Measurements from ENCODE around the gene FHOD3.

The FHOD3 gene

DNA sequence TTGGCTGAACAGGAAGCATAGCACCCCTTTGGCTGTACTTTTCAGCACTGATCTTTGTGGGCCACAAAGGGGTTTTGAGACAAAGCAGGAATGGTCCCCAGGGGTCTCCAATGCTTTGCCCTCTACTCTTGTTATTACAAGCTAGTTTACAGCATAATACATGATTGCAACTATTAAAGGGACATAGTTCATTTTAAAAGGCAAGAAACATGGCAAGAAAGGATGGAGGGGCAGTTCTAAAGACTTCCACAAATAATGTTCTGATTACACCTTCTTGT lies 196.6 kb downstream of the FHOD3 start:
- DNase-seq (ENCODE audit: low read depth in 1 of 2, low spot score in 1 of 2), result no peak
- TF ChIP-seq GABPA (IDR thresholded peaks at IDR 0.05; ENCODE audit: low read depth) (no peak), SPI1 (IDR thresholded peaks at IDR 0.05; ENCODE audit: borderline replicate concordance, low read depth) (no peak), POLR2AphosphoS5 (IDR thresholded peaks at IDR 0.05; ENCODE audit: low read depth) (no peak)
- TF ChIP-seq, protein P1, sequence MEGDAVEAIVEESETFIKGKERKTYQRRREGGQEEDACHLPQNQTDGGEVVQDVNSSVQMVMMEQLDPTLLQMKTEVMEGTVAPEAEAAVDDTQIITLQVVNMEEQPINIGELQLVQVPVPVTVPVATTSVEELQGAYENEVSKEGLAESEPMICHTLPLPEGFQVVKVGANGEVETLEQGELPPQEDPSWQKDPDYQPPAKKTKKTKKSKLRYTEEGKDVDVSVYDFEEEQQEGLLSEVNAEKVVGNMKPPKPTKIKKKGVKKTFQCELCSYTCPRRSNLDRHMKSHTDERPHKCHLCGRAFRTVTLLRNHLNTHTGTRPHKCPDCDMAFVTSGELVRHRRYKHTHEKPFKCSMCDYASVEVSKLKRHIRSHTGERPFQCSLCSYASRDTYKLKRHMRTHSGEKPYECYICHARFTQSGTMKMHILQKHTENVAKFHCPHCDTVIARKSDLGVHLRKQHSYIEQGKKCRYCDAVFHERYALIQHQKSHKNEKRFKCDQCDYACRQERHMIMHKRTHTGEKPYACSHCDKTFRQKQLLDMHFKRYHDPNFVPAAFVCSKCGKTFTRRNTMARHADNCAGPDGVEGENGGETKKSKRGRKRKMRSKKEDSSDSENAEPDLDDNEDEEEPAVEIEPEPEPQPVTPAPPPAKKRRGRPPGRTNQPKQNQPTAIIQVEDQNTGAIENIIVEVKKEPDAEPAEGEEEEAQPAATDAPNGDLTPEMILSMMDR (IDR thresholded peaks at IDR 0.05; ENCODE audit: insufficient read depth, low read length), result no peak
- Histone ChIP-seq H3K4me3 (replicated peaks; ENCODE audit: insufficient read depth, low read length) (no peak overlapping the region), H3K27ac (replicated peaks) (no peak overlapping the region), H3K27me3 (ENCODE audit: insufficient read depth, poor library complexity, severe bottlenecking) (peaks cover 2% of the 10 kb centered on the region)

DNA sequence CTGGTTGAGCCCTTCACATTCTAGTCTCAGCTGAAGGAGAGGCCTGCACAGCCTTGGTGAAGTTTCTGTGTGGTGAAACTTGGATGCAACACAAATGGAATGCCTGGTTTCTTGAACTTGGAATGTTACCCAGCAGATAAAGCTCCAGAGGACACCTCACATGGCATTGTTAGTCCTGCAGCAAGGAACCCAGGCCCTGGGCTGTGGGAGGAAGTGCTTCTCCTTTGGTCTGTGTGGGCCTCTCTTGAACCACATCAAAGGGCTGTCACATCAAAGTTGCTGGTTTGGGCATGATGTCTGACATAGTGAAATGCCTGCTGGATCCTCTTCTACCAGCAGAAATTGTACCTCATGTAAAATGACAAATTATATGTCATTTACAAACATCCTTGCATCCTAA lies 198.5 kb downstream of the FHOD3 start:
- peaks cover 2% of the 10 kb centered on the region for H3K27me3 ChIP-seq (ENCODE audit: insufficient read depth, poor library complexity, severe bottlenecking)
- H3K27ac ChIP-seq (replicated peaks), result no peak overlapping the region
- H3K4me3 ChIP-seq (replicated peaks; ENCODE audit: insufficient read depth, low read length), result no peak overlapping the region
- no peak for DNase-seq (ENCODE audit: low read depth in 1 of 2, low spot score in 1 of 2)
- TF ChIP-seq, protein P2, sequence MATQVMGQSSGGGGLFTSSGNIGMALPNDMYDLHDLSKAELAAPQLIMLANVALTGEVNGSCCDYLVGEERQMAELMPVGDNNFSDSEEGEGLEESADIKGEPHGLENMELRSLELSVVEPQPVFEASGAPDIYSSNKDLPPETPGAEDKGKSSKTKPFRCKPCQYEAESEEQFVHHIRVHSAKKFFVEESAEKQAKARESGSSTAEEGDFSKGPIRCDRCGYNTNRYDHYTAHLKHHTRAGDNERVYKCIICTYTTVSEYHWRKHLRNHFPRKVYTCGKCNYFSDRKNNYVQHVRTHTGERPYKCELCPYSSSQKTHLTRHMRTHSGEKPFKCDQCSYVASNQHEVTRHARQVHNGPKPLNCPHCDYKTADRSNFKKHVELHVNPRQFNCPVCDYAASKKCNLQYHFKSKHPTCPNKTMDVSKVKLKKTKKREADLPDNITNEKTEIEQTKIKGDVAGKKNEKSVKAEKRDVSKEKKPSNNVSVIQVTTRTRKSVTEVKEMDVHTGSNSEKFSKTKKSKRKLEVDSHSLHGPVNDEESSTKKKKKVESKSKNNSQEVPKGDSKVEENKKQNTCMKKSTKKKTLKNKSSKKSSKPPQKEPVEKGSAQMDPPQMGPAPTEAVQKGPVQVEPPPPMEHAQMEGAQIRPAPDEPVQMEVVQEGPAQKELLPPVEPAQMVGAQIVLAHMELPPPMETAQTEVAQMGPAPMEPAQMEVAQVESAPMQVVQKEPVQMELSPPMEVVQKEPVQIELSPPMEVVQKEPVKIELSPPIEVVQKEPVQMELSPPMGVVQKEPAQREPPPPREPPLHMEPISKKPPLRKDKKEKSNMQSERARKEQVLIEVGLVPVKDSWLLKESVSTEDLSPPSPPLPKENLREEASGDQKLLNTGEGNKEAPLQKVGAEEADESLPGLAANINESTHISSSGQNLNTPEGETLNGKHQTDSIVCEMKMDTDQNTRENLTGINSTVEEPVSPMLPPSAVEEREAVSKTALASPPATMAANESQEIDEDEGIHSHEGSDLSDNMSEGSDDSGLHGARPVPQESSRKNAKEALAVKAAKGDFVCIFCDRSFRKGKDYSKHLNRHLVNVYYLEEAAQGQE (IDR thresholded peaks at IDR 0.05; ENCODE audit: insufficient replicate concordance, low read depth), result no peak
- no peak for TF ChIP-seq GABPA (IDR thresholded peaks at IDR 0.05; ENCODE audit: low read depth)
- TF ChIP-seq SPI1 (IDR thresholded peaks at IDR 0.05; ENCODE audit: borderline replicate concordance, low read depth), result no peak
- no peak for TF ChIP-seq POLR2AphosphoS5 (IDR thresholded peaks at IDR 0.05; ENCODE audit: low read depth)
- TF ChIP-seq, protein P1 (IDR thresholded peaks at IDR 0.05; ENCODE audit: insufficient read depth, low read length), result no peak

GRCh38 chr18:36499938-36500337 lies 202.4 kb downstream of the FHOD3 start:
- TF ChIP-seq, protein P2 (IDR thresholded peaks at IDR 0.05; ENCODE audit: insufficient replicate concordance, low read depth), result no peak
- TF ChIP-seq SPI1 (IDR thresholded peaks at IDR 0.05; ENCODE audit: borderline replicate concordance, low read depth), result peak; percentile 75
- DNase-seq (ENCODE audit: low read depth in 1 of 2, low spot score in 1 of 2), result peak in 1 of 2 experiments; percentile 14

DNA sequence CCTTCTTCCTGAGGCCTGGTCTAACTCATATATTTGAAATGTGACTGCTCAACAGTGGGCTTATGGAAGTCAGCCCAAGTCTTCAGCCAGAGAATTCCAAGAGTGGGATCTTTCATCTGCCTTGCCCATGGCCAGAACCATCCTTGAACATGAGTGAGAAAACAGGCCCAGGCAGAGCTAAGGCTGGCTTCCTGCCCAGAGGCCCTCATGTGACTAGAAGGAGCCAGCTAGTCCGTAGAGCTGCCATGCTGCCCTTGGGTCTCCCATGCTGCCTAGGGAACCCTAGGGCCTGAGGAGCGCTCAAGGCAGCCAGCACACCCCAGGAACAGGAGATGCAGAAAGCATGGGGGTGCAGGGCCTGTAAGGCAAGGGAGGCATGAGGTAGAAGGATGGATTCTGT lies 203.6 kb downstream of the FHOD3 start:
- DNase-seq (ENCODE audit: low read depth in 1 of 2, low spot score in 1 of 2), result no peak
- H3K4me3 ChIP-seq (replicated peaks; ENCODE audit: insufficient read depth, low read length), result no peak overlapping the region
- TF ChIP-seq GABPA (IDR thresholded peaks at IDR 0.05; ENCODE audit: low read depth) (no peak), POLR2AphosphoS5 (IDR thresholded peaks at IDR 0.05; ENCODE audit: low read depth) (no peak), SPI1 (IDR thresholded peaks at IDR 0.05; ENCODE audit: borderline replicate concordance, low read depth) (no peak)
- TF ChIP-seq, protein P2 (IDR thresholded peaks at IDR 0.05; ENCODE audit: insufficient replicate concordance, low read depth), result no peak
- TF ChIP-seq, protein P1 (IDR thresholded peaks at IDR 0.05; ENCODE audit: insufficient read depth, low read length), result no peak
- H3K27me3 ChIP-seq (ENCODE audit: insufficient read depth, poor library complexity, severe bottlenecking), result no peaks in the 10 kb centered on the region
- H3K27ac ChIP-seq (replicated peaks), result no peak overlapping the region

More at GRCh38 chr18:36499938-36500337, 202.4 kb downstream of the FHOD3 start:
- no peak overlapping the region for H3K4me3 ChIP-seq (replicated peaks; ENCODE audit: insufficient read depth, low read length)
- no peaks in the 10 kb centered on the region for H3K27me3 ChIP-seq (ENCODE audit: insufficient read depth, poor library complexity, severe bottlenecking)
- H3K27ac ChIP-seq (replicated peaks), result no peak overlapping the region
